HepG2 (cell line): ENCODE results near the gene LAMA5. TPM values are rescaled to one million over a fixed set of nuclear protein-coding genes. Genes with fewer than 3 reads are reported as not detected.
A peak's percentile ranks its signal among the peaks of the same experiment; 100 is the strongest.

ENCODE experiments used
- CBX1 ChIP-seq: IDR thresholded peaks from one replicate; pipeline ENCODE4 v1.6.1; 2016; ENCODE audit warnings: antibody characterized with exemption, low read depth
- ERF ChIP-seq: IDR thresholded peaks from 2 replicates; pipeline ENCODE4 v1.6.1; 2018; ENCODE audit warnings: missing biosample characterization, missing genetic modification reagents
- FOSL1 ChIP-seq: sonication (generic); formaldehyde crosslinking; IDR thresholded peaks from 2 replicates; pipeline ENCODE4 v1.9.0; 2021; ENCODE audit warnings: missing genetic modification reagents, borderline replicate concordance
- FUBP1 ChIP-seq: sonication (generic); formaldehyde crosslinking; IDR thresholded peaks from 2 replicates; pipeline ENCODE4 v1.5.1; 2020; ENCODE audit warnings: missing genetic modification reagents, mild to moderate bottlenecking, borderline replicate concordance
- HNRNPLL ChIP-seq: fragments of 200-400 bp; formaldehyde crosslinking; IDR thresholded peaks from 2 replicates; pipeline ENCODE4 v1.6.1; 2017; ENCODE audit warnings: mild to moderate bottlenecking, low read depth, low read length; ENCODE audit not compliant: poor library complexity, severe bottlenecking
- KDM6A ChIP-seq: IDR thresholded peaks from 2 replicates; pipeline ENCODE4 v1.6.1; 2016; ENCODE audit warnings: low read depth
- KLF15 ChIP-seq: sonication (generic); formaldehyde crosslinking; IDR thresholded peaks from 2 replicates; pipeline ENCODE4 v1.8.1; 2023; ENCODE audit warnings: borderline replicate concordance, mild to moderate bottlenecking, inconsistent platforms, missing genetic modification reagents, mixed read lengths
- KMT2A ChIP-seq: sonication (generic); formaldehyde crosslinking; IDR thresholded peaks from 2 replicates; pipeline ENCODE4 v1.4.0; 2020; ENCODE audit warnings: missing genetic modification reagents
- MAZ ChIP-seq, 2 experiments: sonication (generic) in 1 of 2; formaldehyde crosslinking in 1 of 2; IDR thresholded peaks; 2 replicates each; pipeline versions ENCODE4 v1.5.0 to v1.6.1; 2012 to 2020; ENCODE audit warnings: low read depth in 2 of 2, mild to moderate bottlenecking in 2 of 2, borderline replicate concordance in 1 of 2, improper control_type of control experiment in 1 of 2, low read length in 1 of 2, missing genetic modification reagents in 1 of 2, moderate library complexity in 1 of 2
- MED13 ChIP-seq: sonication (generic); formaldehyde crosslinking; IDR thresholded peaks from 2 replicates; pipeline ENCODE4 v1.5.0; 2020; ENCODE audit warnings: missing genetic modification reagents
- MIER2 ChIP-seq: IDR thresholded peaks from 2 replicates; pipeline ENCODE4 v1.6.1; 2016; ENCODE audit warnings: missing biosample characterization, missing genetic modification reagents
- NONO ChIP-seq, 2 experiments: fragments of 450-650 bp in 1 of 2; sonication (generic) in 1 of 2; formaldehyde crosslinking in 1 of 2; IDR thresholded peaks in 1 of 2; conservative IDR thresholded peaks in 1 of 2; 2 replicates each; pipeline versions ENCODE4 v1.6.1 to v1.8.0; 2017 to 2022; ENCODE audit warnings: mild to moderate bottlenecking in 1 of 2, missing genetic modification reagents in 1 of 2, moderate library complexity in 1 of 2
- TRIM24 ChIP-seq: sonication (generic); formaldehyde crosslinking; IDR thresholded peaks from 2 replicates; pipeline ENCODE4 v1.8.0; 2022; ENCODE audit warnings: mild to moderate bottlenecking, missing genetic modification reagents
- ZNF280B ChIP-seq: sonication (generic); formaldehyde crosslinking; IDR thresholded peaks from 2 replicates; pipeline ENCODE4 v1.5.0; 2020; ENCODE audit warnings: missing genetic modification reagents, mild to moderate bottlenecking, borderline replicate concordance
- ZNF335 ChIP-seq: sonication (generic); formaldehyde crosslinking; IDR thresholded peaks from 2 replicates; pipeline ENCODE4 v1.4.0; 2020; ENCODE audit warnings: missing genetic modification reagents
- ZNF552 ChIP-seq: sonication (generic); formaldehyde crosslinking; IDR thresholded peaks from 2 replicates; pipeline ENCODE4 v1.9.0; 2022; ENCODE audit warnings: missing genetic modification reagents, mild to moderate bottlenecking, borderline replicate concordance
- ZNF580 ChIP-seq: IDR thresholded peaks from 2 replicates; pipeline ENCODE4 v1.6.1; 2016; ENCODE audit warnings: low read depth, borderline replicate concordance
- ZNF678 ChIP-seq: sonication (generic); formaldehyde crosslinking; IDR thresholded peaks from 2 replicates; pipeline ENCODE4 v1.4.0; 2020; ENCODE audit warnings: mild to moderate bottlenecking, missing genetic modification reagents
- ZNF782 ChIP-seq: sonication (generic); formaldehyde crosslinking; IDR thresholded peaks from 2 replicates; pipeline ENCODE4 v1.4.0; 2020; ENCODE audit warnings: missing genetic modification reagents, mild to moderate bottlenecking, borderline replicate concordance
- ZNF816 ChIP-seq: sonication (generic); formaldehyde crosslinking; IDR thresholded peaks from 2 replicates; pipeline ENCODE4 v1.8.0; 2022; ENCODE audit warnings: missing genetic modification reagents, mild to moderate bottlenecking, borderline replicate concordance
- ZNF839 ChIP-seq: sonication (generic); formaldehyde crosslinking; IDR thresholded peaks from 2 replicates; pipeline ENCODE4 v1.4.0; 2020; ENCODE audit warnings: missing genetic modification reagents, mild to moderate bottlenecking, borderline replicate concordance
- ZSCAN20 ChIP-seq: sonication (generic); formaldehyde crosslinking; IDR thresholded peaks from 2 replicates; pipeline ENCODE4 v1.4.0; 2020; ENCODE audit warnings: missing genetic modification reagents, mild to moderate bottlenecking, borderline replicate concordance
- polyA plus RNA-seq, 8 experiments: library from polyadenylated mRNA; depleted of rRNA in 3 of 8; stranded (reverse) in 7 of 8; unstranded in 1 of 8; fragments of >200 nt; fragmentation: Illumina TruSeq in 4 of 8; extraction: Trizol in 4 of 8; gene quantifications; 2 replicates each; pipeline versions ENCODE4 v1.2.1 to v1.2.3, GENCODE V29; 2011 to 2016; ENCODE audit warnings: low read depth in 4 of 8, missing spikeins in 1 of 8, mixed read lengths in 1 of 8; ENCODE audit not compliant: insufficient read depth in 1 of 8
- total RNA-seq, 5 experiments: library from RNA; depleted of rRNA; stranded (reverse); fragments of >200 nt; fragmentation: Illumina TruSeq; extraction: Trizol; gene quantifications; 2 replicates each; pipeline ENCODE4 v1.2.3, GENCODE V29; 2016; ENCODE audit warnings: low read depth in 1 of 5
- TF ChIP-seq, protein P1 (sequence below): sonication (generic); formaldehyde crosslinking; conservative IDR thresholded peaks from 2 replicates; pipeline ENCODE4 v1.8.0; 2022; ENCODE audit warnings: missing genetic modification reagents

LAMA5 gene
- total and polyA plus RNA-seq, 2 of the 13 experiments (the other 11 are each of a cell fraction or from before 2014, with no cell fraction given) = 21.0 to 44.7 TPM

- no peak for TF ChIP-seq FUBP1 (CRISPR knock-in tag)
- peak; percentile 5; the same call in 1 of the 2 replicates for TF ChIP-seq ZNF280B (CRISPR knock-in tag)
- no peak for TF ChIP-seq ZNF335
- TF ChIP-seq ZNF782 = no peak
- TF ChIP-seq KDM6A = no peak
- TF ChIP-seq TRIM24 = no peak
- TF ChIP-seq ZSCAN20 = peak; percentile 98; the same call in 1 of the 2 replicates
- no peak for TF ChIP-seq MED13
- TF ChIP-seq KLF15 (CRISPR knock-in tag) = peak; percentile 33; the same call in 1 of the 2 replicates
- TF ChIP-seq KMT2A (CRISPR knock-in tag) = peak; percentile 84
- peak; percentile 67 for TF ChIP-seq HNRNPLL
- no peak for TF ChIP-seq CBX1
- no peak for TF ChIP-seq ZNF678 (CRISPR knock-in tag)
- no peak; the same call in 1 of the 2 replicates for TF ChIP-seq FOSL1
- no peak for TF ChIP-seq ERF
- no peak for TF ChIP-seq ZNF580 (CRISPR knock-in tag)
- TF ChIP-seq, protein P1, sequence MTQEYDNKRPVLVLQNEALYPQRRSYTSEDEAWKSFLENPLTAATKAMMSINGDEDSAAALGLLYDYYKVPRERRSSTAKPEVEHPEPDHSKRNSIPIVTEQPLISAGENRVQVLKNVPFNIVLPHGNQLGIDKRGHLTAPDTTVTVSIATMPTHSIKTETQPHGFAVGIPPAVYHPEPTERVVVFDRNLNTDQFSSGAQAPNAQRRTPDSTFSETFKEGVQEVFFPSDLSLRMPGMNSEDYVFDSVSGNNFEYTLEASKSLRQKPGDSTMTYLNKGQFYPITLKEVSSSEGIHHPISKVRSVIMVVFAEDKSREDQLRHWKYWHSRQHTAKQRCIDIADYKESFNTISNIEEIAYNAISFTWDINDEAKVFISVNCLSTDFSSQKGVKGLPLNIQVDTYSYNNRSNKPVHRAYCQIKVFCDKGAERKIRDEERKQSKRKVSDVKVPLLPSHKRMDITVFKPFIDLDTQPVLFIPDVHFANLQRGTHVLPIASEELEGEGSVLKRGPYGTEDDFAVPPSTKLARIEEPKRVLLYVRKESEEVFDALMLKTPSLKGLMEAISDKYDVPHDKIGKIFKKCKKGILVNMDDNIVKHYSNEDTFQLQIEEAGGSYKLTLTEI (CRISPR knock-in tag) = no peak
- TF ChIP-seq ZNF839 (CRISPR knock-in tag) = no peak
- peak; percentile 6; the same call in 1 of the 2 replicates for TF ChIP-seq MAZ (IDR thresholded peaks at IDR 0.05; ENCODE audit: borderline replicate concordance, low read depth, low read length)
- TF ChIP-seq MAZ (CRISPR knock-in tag; IDR thresholded peaks at IDR 0.05; ENCODE audit: low read depth) = peak; percentile 67
- 0 out of 2 replicates have a peak, but pooled peaks have one; percentile 8 for TF ChIP-seq MIER2
- no peak for TF ChIP-seq ZNF816
- no peak for TF ChIP-seq NONO (IDR thresholded peaks at IDR 0.05)
- peak; percentile 67 for TF ChIP-seq NONO (CRISPR knock-in tag; conservative IDR thresholded peaks at IDR 0.05)
- TF ChIP-seq ZNF552 = 0 out of 2 replicates have a peak, but pooled peaks have one; percentile 52
These were observed 559 bp downstream of the LAMA5 start (continued) for GRCh38 chr20:62366370-62367135.
